NCI-H1048 (cell line): ENCODE results near the gene FOXR1.
"Not testable (repeated sequence)": the region's sequence is repeated elsewhere in the genome, so short reads cannot be mapped to it uniquely, and the experiment has no call there.

Experiments
- DNase-seq: peaks from one replicate; lab custom pipeline; 2025; lab: John Stamatoyannopoulos, UW

The FOXR1 gene

DNA sequence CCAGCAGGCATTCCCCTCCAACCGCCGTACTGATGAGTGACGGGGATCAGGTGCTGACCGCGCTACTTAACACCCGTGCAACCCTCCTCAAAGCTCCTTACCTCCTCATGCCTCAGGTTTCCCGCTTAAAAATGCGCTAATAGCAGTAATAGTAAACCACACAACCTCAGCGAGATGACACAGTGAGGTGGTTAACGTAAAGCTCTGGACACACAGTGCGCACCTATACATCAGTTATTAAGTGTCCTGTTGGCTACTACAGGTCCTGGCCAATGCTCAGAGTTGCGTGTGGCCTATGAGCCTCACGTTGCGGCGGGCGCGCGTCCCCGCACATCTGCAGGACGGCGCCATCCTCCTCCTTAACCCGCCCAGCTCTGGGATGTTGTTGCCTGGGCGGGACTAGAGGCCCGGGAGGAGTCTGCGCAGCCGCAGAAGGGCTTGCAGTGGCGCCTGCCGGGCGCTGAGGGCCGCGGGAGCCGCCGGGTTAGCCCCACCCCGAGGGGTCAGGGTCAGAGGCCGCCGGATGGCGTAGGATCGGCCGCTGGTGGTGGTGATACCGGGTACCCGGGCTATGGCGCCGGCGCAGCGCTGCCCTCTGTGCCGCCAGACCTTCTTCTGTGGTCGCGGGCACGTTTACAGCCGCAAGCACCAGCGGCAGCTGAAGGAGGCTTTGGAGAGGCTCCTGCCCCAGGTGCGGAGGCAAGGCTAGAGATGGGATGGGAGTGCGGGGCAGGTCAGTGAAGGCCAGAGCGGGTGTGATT, 26.2 kb downstream of the FOXR1 start, which contains the start of gene CENATAC:
CENATAC (plus strand) TSS at position 512 of the 761 bp plus-strand sequence; CDS start at position 572, 60 bp downstream.
- DNase-seq: peak; percentile 53

DNA sequence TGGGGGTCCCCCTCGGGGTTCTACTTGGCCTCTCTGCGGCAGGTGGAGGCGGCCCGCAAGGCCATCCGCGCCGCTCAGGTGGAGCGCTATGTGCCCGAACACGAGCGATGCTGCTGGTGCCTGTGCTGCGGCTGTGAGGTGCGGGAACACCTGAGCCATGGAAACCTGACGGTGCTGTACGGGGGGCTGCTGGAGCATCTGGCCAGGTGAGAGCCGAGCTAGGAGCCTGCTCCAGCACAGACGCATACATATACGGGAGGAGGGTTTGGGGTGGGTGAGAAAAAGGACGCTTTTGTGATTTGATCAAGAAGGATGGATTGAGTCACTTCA, 26.8 kb downstream of the FOXR1 start:
- no peak for DNase-seq

DNA sequence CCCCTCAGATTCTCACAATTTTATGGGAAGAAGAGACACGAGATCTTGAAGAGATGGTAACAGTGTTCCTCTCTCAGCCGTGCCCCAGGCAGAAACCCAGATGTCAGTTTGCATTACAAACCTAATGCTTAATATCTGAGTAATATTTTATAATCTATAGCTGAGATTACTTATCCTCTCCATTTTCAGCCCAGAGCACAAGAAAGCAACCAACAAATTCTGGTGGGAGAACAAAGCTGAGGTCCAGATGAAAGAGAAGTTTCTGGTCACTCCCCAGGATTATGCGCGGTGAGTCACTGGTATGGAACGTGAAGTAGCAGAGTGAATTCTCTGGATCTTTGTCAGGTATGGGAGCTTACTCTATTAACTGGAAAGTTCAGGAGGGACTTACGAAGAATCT, 27.3 kb downstream of the FOXR1 start:
- no peak for DNase-seq

DNA sequence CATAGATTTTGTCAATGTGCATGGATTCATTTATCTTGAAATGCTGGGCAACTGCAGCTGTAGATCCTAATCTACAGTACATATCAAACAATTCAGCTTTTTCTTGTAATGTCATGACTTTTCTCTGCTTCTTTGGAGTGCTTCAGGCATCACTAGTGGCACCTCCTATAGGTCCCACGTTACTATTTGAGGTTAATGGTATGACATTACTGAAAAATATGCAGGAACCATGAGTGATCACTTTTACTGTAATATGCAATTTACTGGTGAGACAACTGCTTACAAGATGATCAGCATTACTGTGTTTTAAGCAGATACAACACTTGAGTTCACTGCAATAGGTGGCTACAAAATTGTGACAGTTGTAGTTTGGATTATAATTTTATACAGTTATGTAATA, 29.3 kb downstream of the FOXR1 start:
- no peak for DNase-seq

DNA sequence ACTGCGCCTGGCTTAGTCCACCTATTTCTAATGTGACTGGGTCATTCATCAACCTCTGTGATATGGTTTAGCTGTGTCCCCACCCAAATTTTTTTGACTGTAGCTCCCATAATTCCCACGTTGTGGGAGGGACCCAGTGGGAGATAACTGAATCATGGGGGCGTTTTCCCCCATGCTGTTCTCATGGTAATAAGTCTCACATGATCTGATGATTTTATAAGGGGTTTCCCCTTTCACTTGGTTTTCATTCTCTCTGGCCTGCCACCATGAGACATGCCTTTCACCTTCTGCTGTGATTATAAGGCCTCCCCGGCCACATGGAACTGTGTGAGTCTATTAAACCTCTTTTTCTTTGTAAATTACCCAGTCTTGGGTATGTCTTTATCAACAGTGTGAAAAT, 35.1 kb downstream of the FOXR1 start:
- DNase-seq: no peak

- DNase-seq: no peak
These were observed 40.0 kb downstream of the FOXR1 start for GRCh38 chr11:119011476-119012053.

- no peak for DNase-seq
These were observed 41.1 kb downstream of the FOXR1 start for GRCh38 chr11:119012629-119013170.

DNA sequence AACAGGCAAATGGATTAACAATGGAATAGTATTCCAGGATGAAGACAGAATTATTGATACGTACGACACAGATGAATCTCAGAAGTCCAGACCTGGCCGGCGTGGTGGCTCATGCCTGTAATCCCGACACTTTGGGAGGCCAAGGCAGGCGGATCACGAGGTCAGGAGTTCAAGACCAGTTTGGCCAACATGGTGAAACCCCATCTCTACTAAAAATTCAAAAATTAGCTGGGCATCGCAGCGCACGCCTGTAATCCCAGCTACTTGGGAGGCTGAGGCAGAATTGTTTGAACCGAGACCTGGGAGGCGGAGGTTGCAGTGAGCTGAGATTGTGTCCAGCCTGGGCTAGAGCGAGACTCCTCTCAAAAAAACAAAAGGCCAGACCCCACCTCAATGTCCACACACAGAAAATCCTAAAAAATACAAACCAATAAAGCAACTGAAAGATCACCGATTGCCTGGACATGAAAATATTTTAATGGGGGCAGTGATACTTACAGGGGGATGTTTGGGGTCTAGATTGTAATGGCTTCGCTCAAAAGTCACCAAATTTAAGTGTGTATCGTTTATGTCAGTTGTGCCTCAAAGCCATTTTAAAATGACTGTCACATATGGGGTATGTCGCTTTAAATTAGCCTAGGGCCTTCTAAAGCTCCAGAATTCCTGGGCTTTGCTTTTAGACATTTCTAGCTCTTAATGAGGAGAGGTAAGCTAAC, 42.8 kb downstream of the FOXR1 start:
- no peak for DNase-seq

DNA sequence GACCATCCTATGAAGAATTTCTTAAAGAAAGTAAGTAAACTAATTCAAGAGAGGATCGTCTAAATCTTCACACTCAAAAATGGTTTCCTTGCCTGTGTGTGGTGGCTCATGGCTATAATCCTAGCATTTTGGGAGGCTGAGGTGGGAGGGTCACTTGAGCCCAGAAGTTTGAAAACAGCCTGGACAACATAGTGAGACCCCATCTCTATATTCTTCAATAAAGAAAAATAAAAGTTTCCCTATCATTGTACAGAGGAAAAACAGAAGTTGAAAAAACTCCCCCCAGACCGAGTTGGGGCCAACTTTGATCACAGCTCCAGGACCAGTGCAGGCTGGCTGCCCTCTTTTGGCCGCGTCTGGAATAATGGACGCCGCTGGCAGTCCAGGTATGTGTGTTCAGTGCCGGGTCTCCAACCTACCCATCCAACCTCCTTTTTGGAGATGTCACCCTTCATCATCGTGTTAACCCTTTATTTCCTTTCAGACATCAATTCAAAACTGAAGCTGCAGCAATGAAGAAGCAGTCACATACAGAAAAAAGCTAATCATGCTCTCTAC, 43.6 kb downstream of the FOXR1 start:
- DNase-seq: no peak

DNA sequence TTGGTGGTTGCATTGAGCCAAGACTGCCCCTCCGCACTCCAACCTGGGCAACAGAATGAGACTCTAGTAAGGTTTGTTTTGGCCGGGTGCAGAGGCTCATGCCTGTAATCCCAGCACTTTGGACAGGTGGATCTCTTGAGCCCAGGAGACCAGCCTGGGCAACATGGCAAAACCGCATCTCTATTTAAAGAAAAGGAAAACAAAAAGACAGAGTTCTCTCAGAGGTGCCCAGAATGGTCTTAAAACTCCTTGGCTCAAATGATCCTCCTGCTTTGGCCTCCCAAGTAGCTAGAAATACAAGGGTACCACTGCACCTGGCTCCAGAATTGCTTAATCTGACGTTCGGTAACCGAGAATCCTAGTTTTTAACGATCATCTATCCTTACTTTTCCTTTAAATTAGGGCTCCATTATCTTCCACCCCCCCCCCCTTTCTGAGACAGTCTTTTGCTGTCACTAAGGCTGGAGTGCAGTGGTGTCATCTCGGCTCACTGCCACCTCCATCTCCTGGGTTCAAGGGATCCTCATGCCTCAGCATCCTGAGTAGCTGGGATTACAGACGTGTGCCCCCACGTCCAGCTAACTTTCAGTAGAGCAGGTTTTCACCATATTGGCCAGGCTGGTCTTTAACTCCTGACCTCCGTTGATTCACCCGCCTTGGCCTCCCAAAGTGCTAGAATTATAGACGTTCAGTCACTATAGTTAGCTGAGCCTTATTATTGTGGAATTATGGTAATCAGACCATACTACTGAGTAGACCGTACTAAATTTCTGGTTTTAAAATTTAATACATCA, 44.9 kb downstream of the FOXR1 start:
- DNase-seq: no peak

DNA sequence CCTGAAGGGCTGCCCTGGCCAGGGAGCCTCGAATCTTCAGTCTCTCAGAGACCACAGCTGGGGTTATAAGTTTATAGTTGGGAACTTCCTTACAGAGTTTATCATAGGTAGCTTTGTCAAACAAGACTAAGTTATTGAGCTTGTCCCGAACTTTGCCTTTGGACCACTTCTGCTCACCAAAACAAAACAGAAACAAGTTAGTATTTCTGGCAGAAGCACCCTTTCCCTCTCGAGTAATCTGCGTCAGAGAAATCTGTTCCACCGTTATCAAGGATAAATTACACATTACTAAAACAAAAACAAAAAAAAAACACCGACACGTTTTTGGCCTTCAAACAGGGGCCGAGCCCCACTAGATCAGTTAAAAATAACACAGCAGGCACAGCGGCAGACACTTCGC, 45.8 kb downstream of the FOXR1 start:
- DNase-seq: not testable (repeated sequence)

DNA sequence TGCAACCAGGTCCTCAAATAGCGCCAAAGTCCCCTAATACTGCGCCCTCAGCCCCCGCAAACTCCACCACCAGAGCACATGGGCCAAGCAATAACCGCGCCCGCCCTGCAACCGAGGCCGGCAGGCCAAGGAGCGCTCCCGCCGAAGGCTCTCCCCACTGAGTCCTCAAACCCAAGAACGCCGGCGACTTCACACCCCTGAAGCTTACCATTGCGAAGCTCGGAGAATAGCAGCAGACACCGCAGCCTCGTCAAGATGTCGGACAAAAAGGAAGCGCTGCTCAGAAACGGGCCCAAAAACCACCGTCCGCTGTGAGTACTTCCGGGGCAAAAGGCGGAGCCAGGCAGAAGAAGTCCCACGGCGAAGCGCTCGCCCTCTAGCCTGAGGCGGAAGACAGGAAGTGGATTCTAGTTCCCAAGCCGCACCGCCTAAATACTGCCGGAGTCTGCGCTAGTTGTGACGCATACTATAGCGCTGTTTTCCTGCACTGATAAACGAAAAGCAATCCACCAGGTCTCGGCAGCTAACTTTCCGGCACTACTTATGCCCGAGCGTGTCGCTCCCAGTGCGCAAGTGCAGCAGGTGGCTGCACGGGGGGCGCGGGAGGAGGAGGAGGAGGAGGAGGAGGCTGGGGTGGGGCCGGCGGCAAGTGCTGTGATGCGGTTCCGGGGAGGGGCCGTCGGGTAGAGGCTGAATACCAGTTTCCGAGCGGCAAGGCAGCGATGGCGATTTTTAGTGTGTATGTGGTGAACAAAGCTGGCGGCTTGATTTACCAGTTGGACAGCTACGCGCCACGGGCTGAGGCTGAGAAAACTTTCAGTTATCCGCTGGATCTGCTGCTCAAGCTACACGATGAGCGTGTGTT, 46.7 kb downstream of the FOXR1 start, which contains the start of the genes RPS25 and TRAPPC4:
RPS25 (minus strand) TSS at position 270 of the 865 bp plus-strand sequence; CDS start at position 211, 59 bp downstream.
TRAPPC4 (plus strand) TSS at position 693 of the 865 bp plus-strand sequence; CDS start at position 723, 30 bp downstream.
- peak; percentile 94 for DNase-seq

DNA sequence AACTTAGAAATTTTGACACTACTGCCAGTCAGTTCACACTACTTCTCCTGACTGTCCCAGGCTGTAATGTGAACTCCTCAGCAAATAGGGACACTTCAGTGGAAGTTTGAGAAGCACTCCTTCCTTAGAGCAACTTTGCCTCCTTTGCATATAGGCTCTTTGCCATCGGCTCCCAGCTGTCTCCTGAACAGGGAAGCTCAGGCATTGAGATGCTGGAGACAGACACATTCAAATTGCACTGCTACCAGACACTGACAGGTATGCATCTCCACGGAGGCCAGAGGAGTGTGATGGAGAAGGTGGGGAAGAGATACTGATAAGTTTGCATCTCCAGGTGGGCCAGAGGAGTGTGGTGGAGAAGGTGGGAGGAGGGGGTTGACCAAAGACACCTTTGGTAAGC, 48.4 kb downstream of the FOXR1 start:
- DNase-seq: no peak

- DNase-seq: no peak
These were observed 50.1 kb downstream of the FOXR1 start for GRCh38 chr11:119021631-119022030.

GRCh38 chr11:119023741-119024140, 52.2 kb downstream of the FOXR1 start:
- no peak for DNase-seq

- no peak for DNase-seq
These were observed 53.0 kb downstream of the FOXR1 start for GRCh38 chr11:119024430-119025098.

- no peak for DNase-seq
These were observed 53.5 kb downstream of the FOXR1 start for GRCh38 chr11:119025099-119025473.

DNA sequence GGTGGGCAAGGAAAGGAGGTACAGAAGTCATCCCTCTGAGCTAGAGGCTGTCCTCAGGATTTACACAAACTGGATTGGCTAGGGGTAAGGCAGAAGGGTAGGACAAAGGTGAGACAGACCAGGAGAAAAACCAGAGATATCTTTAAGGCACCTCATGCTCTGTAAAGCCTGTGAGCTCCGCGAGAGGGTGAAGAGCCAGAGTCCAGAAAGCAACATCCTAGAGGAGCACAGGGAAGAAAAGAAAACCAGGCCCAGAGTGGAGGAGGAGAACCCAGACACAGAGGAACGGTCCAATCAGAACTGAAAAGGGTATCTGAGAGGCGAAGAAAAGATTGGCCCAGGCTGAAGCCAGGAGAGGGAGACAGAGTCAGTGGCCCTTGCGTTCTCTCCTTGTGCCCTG, 54.0 kb downstream of the FOXR1 start:
- DNase-seq: no peak

GRCh38 chr11:119025978-119026766, 54.6 kb downstream of the FOXR1 start:
- DNase-seq: no peak
